ENCODE results near the gene BRICD5.
"Not testable (repeated sequence)": the region's sequence is repeated elsewhere in the genome, so short reads cannot be mapped to it uniquely, and the experiment has no call there.

The BRICD5 gene

DNA sequence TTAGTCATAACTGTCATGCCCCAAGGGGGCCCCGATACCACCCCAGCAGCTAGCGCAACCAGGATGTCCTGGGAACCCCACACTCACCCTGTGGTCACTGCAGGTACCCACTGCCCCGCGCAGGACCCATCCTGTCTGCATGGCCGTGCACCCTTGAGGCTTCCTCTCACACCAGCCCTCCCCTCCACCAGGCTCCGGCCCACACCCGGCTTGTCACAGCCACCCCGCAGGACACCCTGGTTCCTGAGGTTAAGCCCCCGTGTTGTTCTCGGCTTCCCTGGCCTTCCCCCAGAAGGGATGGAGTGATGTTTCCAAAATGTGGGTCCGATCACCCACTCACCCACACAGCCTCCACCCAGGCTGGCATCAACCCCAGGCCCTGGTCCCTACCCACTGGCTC, 33.1 kb upstream of the BRICD5 start:
- FAIRE-seq (no peak), DNase-seq (ENCODE audit: insufficient read length, low spot score) (no peak)
- TF ChIP-seq POLR2A (IDR thresholded peaks at IDR 0.05; ENCODE audit: low read depth, low read length), result no peak

DNA sequence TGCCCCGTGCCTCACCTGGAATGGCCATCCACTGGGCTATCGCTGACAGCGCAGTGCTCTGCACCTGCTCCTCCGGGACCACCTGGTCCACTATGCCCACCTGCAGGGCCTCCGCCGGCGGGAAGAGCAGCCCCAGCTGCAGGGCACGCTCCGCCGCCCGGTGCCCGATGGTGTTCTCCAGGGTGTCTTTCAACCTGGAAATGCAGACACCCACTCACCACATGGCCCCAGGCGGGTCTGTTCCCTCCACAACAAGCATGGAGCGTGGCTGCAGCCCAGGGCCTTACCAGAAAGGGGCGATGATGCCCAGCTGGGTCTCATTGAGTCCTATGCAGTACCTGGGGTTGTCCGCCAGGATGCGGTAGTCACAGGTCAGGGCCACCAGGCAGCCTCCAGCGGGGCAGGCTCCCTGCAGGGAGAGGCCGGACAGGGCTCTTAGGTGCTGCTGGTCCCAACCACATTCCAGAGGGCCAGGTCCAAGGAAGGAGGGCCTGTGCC, 32.4 kb upstream of the BRICD5 start:
- FAIRE-seq (no peak), DNase-seq (ENCODE audit: insufficient read length, low spot score) (no peak)
- TF ChIP-seq POLR2A (IDR thresholded peaks at IDR 0.05; ENCODE audit: low read depth, low read length), result no peak

DNA sequence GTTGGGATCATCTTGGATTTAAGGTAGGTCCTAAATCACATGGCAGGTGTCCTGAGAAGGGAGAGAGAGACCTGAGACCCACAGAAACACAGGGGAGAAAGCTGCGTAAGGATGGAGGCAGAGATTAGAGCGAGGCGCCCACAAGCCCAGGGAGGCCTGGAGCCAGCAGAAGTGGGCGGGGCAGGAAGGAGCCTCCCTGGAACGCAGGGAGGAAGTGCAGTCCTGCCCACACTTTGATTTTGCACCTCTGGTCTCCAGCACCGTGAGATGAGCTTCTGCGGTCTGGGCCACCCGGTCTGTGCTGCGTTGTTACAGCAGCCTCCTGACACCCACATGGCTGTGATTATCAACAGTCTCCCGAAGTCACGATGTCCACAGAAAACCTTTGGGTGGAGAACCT, 31.9 kb upstream of the BRICD5 start:
- DNase-seq (ENCODE audit: insufficient read length, low spot score) (no peak), FAIRE-seq (no peak)
- TF ChIP-seq POLR2A (IDR thresholded peaks at IDR 0.05; ENCODE audit: low read depth, low read length), result no peak

DNA sequence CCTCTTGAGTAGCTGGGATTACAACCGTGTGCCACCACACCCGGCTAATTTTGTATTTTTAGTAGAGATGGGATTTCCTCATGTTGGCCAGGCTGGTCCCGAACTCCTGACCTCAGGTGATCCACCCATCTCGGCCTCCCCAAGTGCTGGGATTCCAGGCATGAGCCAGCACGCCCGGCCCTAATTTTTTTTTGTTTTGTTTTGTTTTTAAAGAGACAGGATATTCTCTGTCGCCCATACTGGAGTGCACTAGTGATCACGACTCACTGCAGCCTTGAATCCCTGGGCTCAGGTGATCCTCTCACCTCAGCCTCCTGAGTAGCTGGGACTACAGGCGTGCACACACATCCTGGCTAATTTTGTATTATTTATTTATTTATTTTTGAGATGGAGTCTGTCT, 29.7 kb upstream of the BRICD5 start:
- DNase-seq (ENCODE audit: insufficient read length, low spot score); FAIRE-seq: not testable (repeated sequence)

DNA sequence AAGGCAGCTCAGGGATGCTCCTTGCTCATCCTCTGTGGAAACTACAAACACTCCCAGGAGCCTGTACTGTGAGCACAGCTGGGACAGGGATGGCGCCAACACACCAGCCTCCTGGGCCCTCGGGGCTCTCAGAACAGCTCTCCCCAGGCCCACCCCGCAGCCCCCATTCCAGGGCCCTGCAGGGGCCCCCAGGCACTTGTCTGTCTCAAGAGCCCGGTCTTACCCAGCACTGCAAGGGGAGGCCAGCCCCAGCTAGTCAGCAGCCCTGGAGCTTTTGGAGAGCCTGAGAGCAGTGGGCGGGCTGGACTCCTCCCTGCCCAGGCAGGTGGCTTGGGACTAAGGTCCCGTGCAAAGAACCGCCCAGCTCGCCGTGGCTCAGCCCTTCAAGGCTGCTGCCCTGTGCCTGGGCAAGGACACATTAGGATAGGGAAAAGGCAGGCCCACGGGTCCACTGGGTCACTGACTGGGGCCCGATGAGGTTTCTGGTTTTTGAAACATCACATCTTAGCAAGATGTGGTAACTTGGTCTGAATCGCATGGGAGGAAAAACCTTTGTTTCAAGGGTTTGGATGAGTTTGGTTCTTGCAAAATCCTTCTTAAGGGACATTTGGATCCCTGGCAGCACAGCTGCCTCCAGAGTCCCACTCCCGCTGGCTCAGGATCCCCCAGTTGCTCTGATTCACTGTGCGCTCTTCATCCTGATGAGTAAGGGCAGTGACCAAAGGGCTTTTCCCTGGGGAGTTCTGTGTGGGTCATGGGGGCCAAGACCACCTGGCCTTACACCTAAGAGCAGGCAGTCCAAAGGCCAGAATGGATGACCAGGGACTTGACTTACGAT, 28.4 kb upstream of the BRICD5 start:
- FAIRE-seq (no peak), DNase-seq (ENCODE audit: insufficient read length, low spot score) (no peak)
- no peak for TF ChIP-seq POLR2A (IDR thresholded peaks at IDR 0.05; ENCODE audit: low read depth, low read length)

DNA sequence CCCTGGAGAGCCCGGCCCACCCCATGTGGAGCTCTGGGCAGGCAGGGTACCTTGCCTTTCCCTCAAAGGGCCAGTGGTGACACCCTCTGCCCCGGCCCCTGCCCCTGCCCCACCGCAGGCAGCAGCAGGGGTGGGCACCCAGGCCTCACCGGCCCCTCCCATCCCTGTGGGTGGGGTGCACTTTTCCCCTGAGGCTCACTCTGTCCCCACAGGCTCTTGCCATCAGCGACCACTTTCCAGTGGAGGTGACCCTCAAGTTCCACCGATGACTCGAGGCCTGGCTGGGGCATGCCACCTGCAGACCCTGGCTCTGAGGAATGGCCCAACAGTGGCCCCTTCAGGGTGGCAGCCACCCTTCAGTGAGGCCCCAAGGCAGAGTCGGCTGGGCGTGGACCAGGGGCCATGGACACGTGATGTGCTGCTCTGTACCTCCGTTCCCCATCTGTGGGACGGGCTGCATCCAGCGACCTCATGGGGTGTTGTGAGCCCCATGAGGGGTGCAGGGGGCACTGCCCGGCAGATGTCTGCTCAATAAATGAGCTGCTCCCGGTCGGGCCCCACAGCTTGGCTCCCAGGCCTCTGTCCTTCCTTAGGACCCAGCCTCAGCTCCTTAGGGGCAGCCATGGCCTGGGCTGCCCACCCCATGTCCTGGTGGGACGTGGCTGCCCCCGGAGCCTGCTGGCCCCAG, 27.6 kb upstream of the BRICD5 start:
- DNase-seq (ENCODE audit: insufficient read length, low spot score), result no peak
- no peak for FAIRE-seq

DNA sequence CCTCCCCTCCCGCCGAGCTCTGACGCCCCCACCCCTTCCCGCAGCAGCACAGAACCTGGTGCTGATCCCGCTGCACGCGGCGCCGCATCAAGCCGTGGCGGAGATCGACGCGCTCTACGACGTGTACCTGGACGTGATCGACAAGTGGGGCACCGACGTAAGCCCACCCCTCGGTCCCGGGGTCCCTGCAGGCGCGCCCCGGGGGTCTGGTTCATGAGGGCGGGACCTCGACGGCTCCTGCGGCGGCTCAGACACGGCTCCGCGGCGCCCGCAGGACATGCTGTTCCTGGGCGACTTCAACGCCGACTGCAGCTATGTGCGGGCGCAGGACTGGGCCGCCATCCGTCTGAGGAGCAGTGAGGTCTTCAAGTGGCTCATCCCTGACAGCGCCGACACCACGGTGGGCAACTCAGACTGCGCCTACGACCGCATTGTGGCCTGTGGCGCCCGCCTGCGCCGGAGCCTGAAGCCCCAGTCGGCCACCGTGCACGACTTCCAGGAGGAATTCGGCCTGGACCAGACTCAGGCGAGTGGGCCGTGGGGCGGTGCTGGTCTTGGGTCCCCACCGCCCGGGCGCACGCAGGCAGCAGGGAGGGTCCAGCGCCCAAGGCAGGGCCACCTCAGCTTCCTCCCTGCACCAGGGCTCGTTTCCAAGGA, 27.0 kb upstream of the BRICD5 start:
- FAIRE-seq (no peak), DNase-seq (ENCODE audit: insufficient read length, low spot score) (no peak)
- no peak for TF ChIP-seq POLR2A (IDR thresholded peaks at IDR 0.05; ENCODE audit: low read depth, low read length)

More for the DNA sequence above, 27.6 kb upstream of the BRICD5 start:
- TF ChIP-seq POLR2A (IDR thresholded peaks at IDR 0.05; ENCODE audit: low read depth, low read length), result no peak

DNA sequence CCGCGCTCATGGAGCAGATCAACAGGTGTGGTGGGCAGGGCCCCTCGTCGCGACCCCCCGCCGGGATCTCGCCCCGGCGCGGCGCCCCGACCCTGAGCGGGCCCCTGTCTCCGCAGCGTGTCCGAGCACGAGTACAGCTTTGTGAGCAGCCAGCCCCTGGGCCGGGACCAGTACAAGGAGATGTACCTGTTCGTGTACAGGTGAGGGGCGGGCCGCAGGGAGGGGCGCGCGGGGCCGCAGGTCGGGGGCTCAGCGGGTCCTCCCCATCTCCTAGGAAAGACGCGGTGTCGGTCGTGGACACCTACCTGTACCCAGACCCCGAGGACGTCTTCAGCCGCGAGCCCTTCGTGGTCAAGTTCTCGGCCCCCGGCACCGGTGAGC, 26.4 kb upstream of the BRICD5 start:
- TF ChIP-seq POLR2A (IDR thresholded peaks at IDR 0.05; ENCODE audit: low read depth, low read length), result no peak
- FAIRE-seq (no peak), DNase-seq (ENCODE audit: insufficient read length, low spot score) (no peak)

DNA sequence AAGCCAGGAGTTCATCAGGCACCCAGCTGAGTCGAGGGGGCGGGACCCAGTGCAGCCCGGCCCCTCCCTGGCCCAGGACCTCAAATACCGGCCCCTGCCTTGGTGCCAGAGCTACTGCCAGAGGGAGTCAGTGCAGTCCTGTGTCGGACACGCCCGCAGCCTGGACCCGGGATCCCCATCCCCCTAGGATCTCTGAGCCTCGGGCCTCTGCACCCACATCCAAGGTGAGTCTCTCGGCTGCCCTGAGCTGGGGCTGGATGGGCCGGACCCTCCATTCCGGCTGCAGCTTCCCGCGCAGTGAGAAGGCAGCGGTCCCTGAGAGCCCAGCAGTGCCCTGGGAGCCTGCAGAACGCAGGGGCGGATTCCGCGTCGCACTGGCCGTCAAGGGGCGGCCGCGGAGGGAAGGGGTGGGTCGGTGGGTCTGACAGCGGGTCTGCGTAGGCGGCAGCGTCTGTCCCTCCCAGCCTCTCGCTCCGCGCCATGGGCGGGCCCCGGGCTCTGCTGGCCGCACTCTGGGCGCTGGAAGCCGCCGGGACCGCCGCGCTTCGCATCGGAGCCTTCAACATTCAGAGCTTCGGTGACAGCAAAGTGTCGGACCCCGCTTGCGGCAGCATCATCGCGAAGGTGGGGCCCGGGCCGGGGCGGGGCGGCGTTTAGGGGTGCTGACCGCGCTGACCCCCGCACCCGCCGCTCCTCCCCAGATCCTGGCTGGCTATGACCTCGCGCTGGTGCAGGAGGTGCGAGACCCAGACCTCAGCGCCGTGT, 25.9 kb upstream of the BRICD5 start, which contains the start of gene DNASE1L2:
TSS of gene DNASE1L2 (plus strand) at position 108 of the 765 bp plus-strand sequence. CDS start at position 481, 373 bp downstream.
- no peak for FAIRE-seq
- DNase-seq (ENCODE audit: insufficient read length, low spot score), result no peak
- TF ChIP-seq POLR2A (IDR thresholded peaks at IDR 0.05; ENCODE audit: low read depth, low read length), result no peak

DNA sequence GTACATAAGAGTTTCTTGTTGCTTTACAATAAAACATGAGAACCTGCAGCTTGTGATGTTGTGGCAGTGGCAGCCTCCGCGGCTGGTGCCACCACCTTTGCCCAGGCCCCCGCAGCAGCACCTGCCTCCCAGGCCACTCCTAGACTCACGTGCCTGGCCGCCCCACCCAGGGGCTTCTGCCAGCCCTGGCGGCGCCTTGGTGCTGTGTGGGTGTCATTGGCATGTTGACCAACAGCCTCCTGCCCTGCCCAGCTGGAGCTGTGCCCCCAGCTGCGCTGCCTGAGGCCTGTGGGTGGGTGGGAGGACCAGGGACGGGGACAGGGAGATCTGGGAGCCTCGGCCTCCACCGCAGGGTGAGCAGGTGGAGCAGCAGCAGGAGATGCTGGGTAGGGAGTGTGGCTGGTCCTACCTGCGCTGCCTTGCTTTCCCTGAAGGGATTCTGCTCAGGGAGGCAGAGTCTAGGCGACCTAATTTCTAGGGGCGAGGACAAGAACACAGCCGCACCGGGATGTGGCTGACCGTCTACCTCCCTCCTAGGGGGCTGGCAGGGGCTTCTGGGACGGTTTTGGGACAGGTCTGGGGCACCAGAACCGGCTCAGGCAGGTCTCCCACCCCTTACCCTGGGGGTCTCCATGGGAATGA, 25.2 kb upstream of the BRICD5 start:
- no peak for DNase-seq (ENCODE audit: insufficient read length, low spot score)
- FAIRE-seq, result no peak
- TF ChIP-seq POLR2A (IDR thresholded peaks at IDR 0.05; ENCODE audit: low read depth, low read length), result no peak

DNA sequence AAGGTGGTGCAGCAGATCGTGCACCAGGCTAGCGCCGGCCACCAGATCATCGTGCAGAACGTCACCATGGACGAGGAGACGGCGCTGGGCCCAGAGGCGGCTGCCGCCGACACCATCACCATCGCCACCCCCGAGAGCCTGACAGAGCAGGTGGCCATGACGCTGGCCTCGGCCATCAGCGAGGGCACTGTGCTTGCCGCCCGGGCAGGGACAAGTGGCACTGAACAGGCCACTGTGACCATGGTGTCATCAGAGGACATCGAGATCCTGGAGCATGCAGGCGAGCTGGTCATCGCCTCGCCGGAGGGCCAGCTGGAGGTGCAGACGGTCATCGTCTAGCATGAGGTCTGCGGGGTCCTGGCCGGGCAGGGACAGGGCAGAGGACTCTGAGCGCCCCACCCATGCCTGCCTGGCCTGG, 24.6 kb upstream of the BRICD5 start:
- no peak for FAIRE-seq
- no peak for DNase-seq (ENCODE audit: insufficient read length, low spot score)
- TF ChIP-seq POLR2A (IDR thresholded peaks at IDR 0.05; ENCODE audit: low read depth, low read length), result no peak

DNA sequence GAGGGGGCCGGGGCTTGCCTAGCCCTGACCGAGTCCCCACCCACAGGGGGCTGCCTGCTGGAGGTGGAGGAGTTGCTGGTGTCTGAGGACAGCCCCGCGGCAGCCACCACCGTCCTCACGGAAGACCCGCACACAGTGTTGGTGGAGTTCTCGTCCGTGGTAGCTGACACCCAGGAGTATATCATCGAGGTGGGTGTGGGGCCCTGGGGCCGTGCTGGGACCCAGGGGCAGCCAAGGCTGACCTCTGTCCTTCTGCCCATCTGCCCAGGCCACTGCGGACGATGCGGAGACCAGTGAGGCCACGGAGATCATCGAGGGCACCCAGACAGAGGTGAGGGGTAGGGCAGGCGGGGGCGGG, 24.1 kb upstream of the BRICD5 start:
- FAIRE-seq, result no peak
- no peak for TF ChIP-seq POLR2A (IDR thresholded peaks at IDR 0.05; ENCODE audit: low read depth, low read length)
- DNase-seq (ENCODE audit: insufficient read length, low spot score), result no peak
